Caco-2 (cell line): ENCODE results near the gene SAXO2. TPM values are rescaled to one million over a fixed set of nuclear protein-coding genes. Genes with fewer than 3 reads are reported as not detected.
"Not testable (repeated sequence)": the region's sequence is repeated elsewhere in the genome, so short reads cannot be mapped to it uniquely, and the experiment has no call there.

Experiments
- BruUV-seq: library from RNA; stranded (reverse); fragments of 400-500 nt; replicated peaks from 2 replicates; lab custom pipeline; 2021; lab: Mats Ljungman, UMichigan
- CTCF ChIA-PET: fragments of 300-600 bp; sonication (Branson Sonifier 250); formaldehyde crosslinking; loops from one replicate; lab custom pipeline; 2022; ENCODE audit warnings: antibody characterized with exemption; lab: Charles Lee
- POLR2A ChIA-PET: fragments of 300-600 bp; sonication (Branson Sonifier 250); formaldehyde crosslinking; loops from one replicate; lab custom pipeline; 2022; ENCODE audit warnings: antibody characterized with exemption; lab: Charles Lee
- DNase-seq, 2 experiments: peaks; one replicate each; pipeline versions ENCODE4 v3.0.0 to v3.0.0-alpha.2; 2020 to 2022
- H3K27me3 ChIP-seq: replicated peaks from 2 replicates; pipeline ENCODE4 v1.6.0; 2011; ENCODE audit warnings: low read length; ENCODE audit not compliant: control insufficient read depth, insufficient read depth
- H3K36me3 ChIP-seq: 2 replicates; pipeline ENCODE4 v1.5.1; 2011; ENCODE audit warnings: low read length; ENCODE audit not compliant: control insufficient read depth, insufficient read depth
- H3K4me1 ChIP-seq: fragments of 250-450 bp; sonication (Bioruptor Pico); 2 replicates; pipeline ENCODE4 v1.5.1; 2020; ENCODE audit warnings: mild to moderate bottlenecking
- H3K4me3 ChIP-seq: 2 replicates; pipeline ENCODE4 v1.5.1; 2011; ENCODE audit warnings: low read depth, mild to moderate bottlenecking, control low read depth, low read length
- H3K9me3 ChIP-seq: fragments of 250-450 bp; sonication (Bioruptor Pico); 2 replicates; pipeline ENCODE4 v1.5.1; 2020; ENCODE audit warnings: mild to moderate bottlenecking, moderate library complexity
- H3K27ac Mint-ChIP-seq: one replicate; pipeline ENCODE4 v1.8.0; 2022; ENCODE audit warnings: mixed read lengths; ENCODE audit not compliant: unreplicated experiment
- H3K27me3 Mint-ChIP-seq: one replicate; pipeline ENCODE4 v1.8.0; 2022; ENCODE audit warnings: mixed read lengths; ENCODE audit not compliant: insufficient read depth, unreplicated experiment
- H3K36me3 Mint-ChIP-seq: one replicate; pipeline ENCODE4 v1.8.0; 2022; ENCODE audit warnings: mild to moderate bottlenecking, mixed read lengths; ENCODE audit not compliant: insufficient read depth, unreplicated experiment
- H3K4me1 Mint-ChIP-seq: one replicate; pipeline ENCODE4 v1.8.0; 2022; ENCODE audit warnings: low read depth, mixed read lengths; ENCODE audit not compliant: unreplicated experiment
- H3K4me3 Mint-ChIP-seq: one replicate; pipeline ENCODE4 v1.8.0; 2022; ENCODE audit warnings: mild to moderate bottlenecking, moderate library complexity, mixed read lengths; ENCODE audit not compliant: unreplicated experiment
- H3K9me3 Mint-ChIP-seq: one replicate; pipeline ENCODE4 v1.8.0; 2022; ENCODE audit warnings: mixed read lengths; ENCODE audit not compliant: unreplicated experiment
- CTCF ChIP-seq, 2 experiments: fragments of 200-600 bp in 1 of 2; IDR thresholded peaks; 1 replicate in 1 of 2; 2 replicates in 1 of 2; pipeline versions ENCODE4 v1.5.1 to v1.8.0; 2011 to 2022; ENCODE audit warnings: antibody characterized with exemption in 1 of 2, control low read depth in 1 of 2, inconsistent platforms in 1 of 2, low read depth in 1 of 2, low read length in 1 of 2, mild to moderate bottlenecking in 1 of 2, moderate library complexity in 1 of 2; ENCODE audit not compliant: insufficient read depth in 1 of 2, severe bottlenecking in 1 of 2, unreplicated experiment in 1 of 2
- intact Hi-C: fragments of 100-400 bp; cut with micrococcal nuclease; formaldehyde crosslinking; loops from one replicate; pipeline ENCODE4 v1.10.0; 2022; ENCODE audit not compliant: unreplicated experiment
- total RNA-seq: library from RNA; stranded (reverse); gene quantifications from 2 replicates; pipeline ENCODE4 v1.2.3, GENCODE V29; 2022

Gene SAXO2
- total RNA-seq, 1 experiment from 2014 or later = 0.61 TPM

- Mint-ChIP-seq H3K4me3 (no peak overlapping the region), H3K4me1 (no peaks in the 10 kb centered on the region), H3K9me3 (peaks cover 14% of the 10 kb centered on the region), H3K27ac (no peak overlapping the region), H3K36me3 (no peaks in the 10 kb centered on the region), H3K27me3 (peaks cover 10% of the 10 kb centered on the region)
- Histone ChIP-seq H3K36me3 (no peaks in the 10 kb centered on the region), H3K4me1 (no peaks in the 10 kb centered on the region), H3K9me3 (no peaks in the 10 kb centered on the region), H3K27me3 (no peaks in the 10 kb centered on the region), H3K4me3 (no peak overlapping the region)
- no peak for TF ChIP-seq CTCF (IDR thresholded peaks at IDR 0.05; ENCODE audit: insufficient read depth in 1 of 2, low read depth in 1 of 2, low read length in 1 of 2, severe bottlenecking in 1 of 2, unreplicated experiment in 1 of 2)
- no peak for DNase-seq
- ChIA-PET CTCF (no interaction called here), POLR2A (no interaction called here)
- intact Hi-C loops = no loop called here
- BruUV-seq = no TSS peak
These were observed 52.3 kb downstream of the SAXO2 start for GRCh38 chr15:82314769-82315518.

GRCh38 chr15:82315519-82316246 lies 53.1 kb downstream of the SAXO2 start:
- ChIA-PET CTCF (no interaction called here), POLR2A (no interaction called here)
- H3K36me3 ChIP-seq = no peaks in the 10 kb centered on the region
- no peaks in the 10 kb centered on the region for H3K4me1 ChIP-seq
- no peaks in the 10 kb centered on the region for H3K36me3 Mint-ChIP-seq
- H3K4me1 Mint-ChIP-seq = no peaks in the 10 kb centered on the region
- no peaks in the 10 kb centered on the region for H3K9me3 ChIP-seq
- peaks cover 7% of the 10 kb centered on the region for H3K27me3 Mint-ChIP-seq
- no peaks in the 10 kb centered on the region for H3K27me3 ChIP-seq
- H3K4me3 Mint-ChIP-seq = no peak overlapping the region
- no peak for DNase-seq
- H3K27ac Mint-ChIP-seq = no peak overlapping the region
- intact Hi-C loops = no loop called here
- no TSS peak for BruUV-seq
- H3K4me3 ChIP-seq = no peak overlapping the region
- no peak for TF ChIP-seq CTCF (IDR thresholded peaks at IDR 0.05; ENCODE audit: insufficient read depth in 1 of 2, low read depth in 1 of 2, low read length in 1 of 2, severe bottlenecking in 1 of 2, unreplicated experiment in 1 of 2)
- H3K9me3 Mint-ChIP-seq = peaks cover 9% of the 10 kb centered on the region

GRCh38 chr15:82316247-82317090 lies 53.9 kb downstream of the SAXO2 start:
- POLR2A ChIA-PET, H3K4me3 ChIP-seq, H3K27ac Mint-ChIP-seq, H3K27me3 Mint-ChIP-seq, H3K27me3 ChIP-seq, H3K4me1 ChIP-seq, H3K36me3 Mint-ChIP-seq, DNase-seq, intact Hi-C loops, BruUV-seq, H3K4me3 Mint-ChIP-seq, H3K4me1 Mint-ChIP-seq, H3K9me3 ChIP-seq, CTCF ChIA-PET, H3K9me3 Mint-ChIP-seq, H3K36me3 ChIP-seq: not testable (repeated sequence)
